BJ (cell line): ENCODE measurements around the gene DSCAML1. TPM values are rescaled to one million over a fixed set of nuclear protein-coding genes. Genes with fewer than 3 reads are reported as not detected.

Experiments
- CTCF ChIA-PET: fragments of 350-600 bp; formaldehyde crosslinking; extraction: SDS; loops from one replicate; lab custom pipeline; 2021; ENCODE audit warnings: antibody characterized with exemption, inconsistent platforms; lab: Yijun Ruan, JAX
- POLR2A ChIA-PET: fragments of 300-600 bp; sonication (Branson Sonifier 250); formaldehyde crosslinking; extraction: SDS; loops from one replicate; lab custom pipeline; 2021; ENCODE audit warnings: antibody characterized with exemption; lab: Charles Lee
- DNase-seq: peaks from one replicate; pipeline ENCODE4 v3.0.0-alpha.2; 2011; ENCODE audit warnings: low read depth
- H3K27me3 ChIP-seq: 2 replicates; pipeline ENCODE4 v1.6.0; 2011; ENCODE audit warnings: low read length; ENCODE audit not compliant: control insufficient read depth, insufficient read depth
- H3K36me3 ChIP-seq: 2 replicates; pipeline ENCODE4 v1.5.1; 2011; ENCODE audit warnings: low read length; ENCODE audit not compliant: control insufficient read depth, insufficient read depth
- H3K4me3 ChIP-seq: 2 replicates; pipeline ENCODE4 v1.5.1; 2011; ENCODE audit warnings: low read depth, mild to moderate bottlenecking, control low read depth, low read length
- polyA plus RNA-seq: library from polyadenylated mRNA; depleted of rRNA; stranded (reverse); fragments of >200 nt; gene quantifications from 2 replicates; pipeline ENCODE4 v1.2.3, GENCODE V29; 2011
- TF ChIP-seq, protein P1 (sequence below): IDR thresholded peaks from 2 replicates; pipeline ENCODE4 v1.5.1; 2011; ENCODE audit warnings: low read depth, mild to moderate bottlenecking, control low read depth, inconsistent platforms, low read length, moderate library complexity; ENCODE audit not compliant: insufficient read depth

Gene DSCAML1
- polyA plus RNA-seq, 1 experiment: not detected

- no peak for DNase-seq
- Histone ChIP-seq H3K27me3 (no peaks in the 10 kb centered on the region), H3K4me3 (no peak overlapping the region), H3K36me3 (no peaks in the 10 kb centered on the region)
- ChIA-PET CTCF (interaction anchor here (0.8 kb wide), 1 partner anchor 9 kb away, joined by 3 read pairs; no protein-coding TSS in a partner anchor), POLR2A (no interaction called here)
- TF ChIP-seq, protein P1, sequence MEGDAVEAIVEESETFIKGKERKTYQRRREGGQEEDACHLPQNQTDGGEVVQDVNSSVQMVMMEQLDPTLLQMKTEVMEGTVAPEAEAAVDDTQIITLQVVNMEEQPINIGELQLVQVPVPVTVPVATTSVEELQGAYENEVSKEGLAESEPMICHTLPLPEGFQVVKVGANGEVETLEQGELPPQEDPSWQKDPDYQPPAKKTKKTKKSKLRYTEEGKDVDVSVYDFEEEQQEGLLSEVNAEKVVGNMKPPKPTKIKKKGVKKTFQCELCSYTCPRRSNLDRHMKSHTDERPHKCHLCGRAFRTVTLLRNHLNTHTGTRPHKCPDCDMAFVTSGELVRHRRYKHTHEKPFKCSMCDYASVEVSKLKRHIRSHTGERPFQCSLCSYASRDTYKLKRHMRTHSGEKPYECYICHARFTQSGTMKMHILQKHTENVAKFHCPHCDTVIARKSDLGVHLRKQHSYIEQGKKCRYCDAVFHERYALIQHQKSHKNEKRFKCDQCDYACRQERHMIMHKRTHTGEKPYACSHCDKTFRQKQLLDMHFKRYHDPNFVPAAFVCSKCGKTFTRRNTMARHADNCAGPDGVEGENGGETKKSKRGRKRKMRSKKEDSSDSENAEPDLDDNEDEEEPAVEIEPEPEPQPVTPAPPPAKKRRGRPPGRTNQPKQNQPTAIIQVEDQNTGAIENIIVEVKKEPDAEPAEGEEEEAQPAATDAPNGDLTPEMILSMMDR: no peak
These were observed 318.1 kb downstream of the DSCAML1 start for GRCh38 chr11:117478926-117479325.

DNA sequence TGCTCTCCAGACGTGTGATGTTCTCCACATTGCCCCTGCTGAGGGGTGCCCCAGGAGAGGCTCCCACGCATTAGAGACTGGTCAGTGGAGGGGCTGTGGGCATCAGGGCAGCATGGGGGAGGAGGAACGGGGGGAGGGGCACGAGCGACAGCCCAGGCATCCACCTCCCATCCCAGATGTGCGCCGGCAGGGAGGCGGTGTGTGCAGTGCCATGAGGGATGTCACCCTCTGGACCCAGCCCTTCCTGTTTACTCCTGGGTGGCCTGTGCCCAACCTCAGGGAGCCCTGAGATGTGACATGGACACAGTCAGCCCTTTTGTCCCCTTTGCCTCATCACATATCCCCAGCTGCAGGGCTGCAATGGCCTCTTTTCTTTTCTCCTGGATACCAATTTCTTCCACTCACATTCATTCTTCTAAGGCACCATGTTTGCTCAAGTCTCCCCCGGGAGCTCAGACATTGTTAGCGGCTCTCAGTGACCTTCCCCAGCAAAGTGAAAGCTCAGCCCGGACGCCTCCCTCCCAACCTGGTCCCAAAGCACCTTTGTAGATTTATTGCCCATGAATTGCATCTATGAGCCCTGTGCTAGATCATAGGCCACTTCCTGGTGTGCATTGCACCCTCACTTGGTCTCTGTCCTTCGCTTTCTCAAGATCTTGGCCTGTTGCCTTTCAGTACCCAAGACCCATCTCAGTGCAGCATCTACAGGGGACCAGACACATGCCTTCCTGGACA, 318.7 kb downstream of the DSCAML1 start:
- H3K27me3 ChIP-seq: no peaks in the 10 kb centered on the region
- ChIA-PET CTCF (no interaction called here), POLR2A (no interaction called here)
- TF ChIP-seq, protein P1: no peak
- no peak for DNase-seq
- H3K4me3 ChIP-seq: no peak overlapping the region
- no peaks in the 10 kb centered on the region for H3K36me3 ChIP-seq

GRCh38 chr11:117477721-117478120, 319.3 kb downstream of the DSCAML1 start:
- ChIA-PET POLR2A (no interaction called here), CTCF (no interaction called here)
- no peaks in the 10 kb centered on the region for H3K36me3 ChIP-seq
- no peak overlapping the region for H3K4me3 ChIP-seq
- TF ChIP-seq, protein P1: no peak
- H3K27me3 ChIP-seq: no peaks in the 10 kb centered on the region
- DNase-seq: no peak

DNA sequence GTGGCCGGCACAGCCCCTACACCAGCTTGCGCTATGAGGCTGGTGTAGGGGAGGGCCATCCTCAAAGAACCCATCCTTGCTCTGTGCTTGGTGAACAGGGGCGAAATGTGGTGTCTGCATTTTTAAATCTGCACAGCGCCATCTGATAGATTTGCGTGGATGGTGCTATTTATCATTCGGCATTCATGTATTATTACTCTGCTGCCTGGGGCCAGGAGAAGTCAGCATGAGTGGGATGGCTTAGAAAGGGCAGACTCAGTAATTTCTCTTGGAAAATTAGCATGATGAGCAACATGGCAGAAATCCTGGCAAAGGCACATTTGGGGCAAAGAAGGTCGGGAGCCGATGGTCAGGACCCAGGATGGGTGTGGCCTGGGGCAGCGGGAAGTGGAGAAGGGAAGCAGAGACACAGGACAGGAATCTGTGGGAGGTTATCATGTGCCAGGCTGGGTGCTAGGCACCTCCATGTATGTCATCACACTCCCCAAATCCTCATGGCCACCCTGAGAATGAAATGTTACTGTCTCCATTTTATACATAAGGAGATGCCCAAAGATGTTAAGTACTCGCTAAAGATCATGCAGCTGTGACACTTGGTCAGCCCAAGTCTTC, 320.4 kb downstream of the DSCAML1 start:
- H3K27me3 ChIP-seq: no peaks in the 10 kb centered on the region
- DNase-seq: no peak
- no peak overlapping the region for H3K4me3 ChIP-seq
- POLR2A ChIA-PET: no interaction called here
- TF ChIP-seq, protein P1: no peak
- CTCF ChIA-PET: no interaction called here
- no peaks in the 10 kb centered on the region for H3K36me3 ChIP-seq

DNA sequence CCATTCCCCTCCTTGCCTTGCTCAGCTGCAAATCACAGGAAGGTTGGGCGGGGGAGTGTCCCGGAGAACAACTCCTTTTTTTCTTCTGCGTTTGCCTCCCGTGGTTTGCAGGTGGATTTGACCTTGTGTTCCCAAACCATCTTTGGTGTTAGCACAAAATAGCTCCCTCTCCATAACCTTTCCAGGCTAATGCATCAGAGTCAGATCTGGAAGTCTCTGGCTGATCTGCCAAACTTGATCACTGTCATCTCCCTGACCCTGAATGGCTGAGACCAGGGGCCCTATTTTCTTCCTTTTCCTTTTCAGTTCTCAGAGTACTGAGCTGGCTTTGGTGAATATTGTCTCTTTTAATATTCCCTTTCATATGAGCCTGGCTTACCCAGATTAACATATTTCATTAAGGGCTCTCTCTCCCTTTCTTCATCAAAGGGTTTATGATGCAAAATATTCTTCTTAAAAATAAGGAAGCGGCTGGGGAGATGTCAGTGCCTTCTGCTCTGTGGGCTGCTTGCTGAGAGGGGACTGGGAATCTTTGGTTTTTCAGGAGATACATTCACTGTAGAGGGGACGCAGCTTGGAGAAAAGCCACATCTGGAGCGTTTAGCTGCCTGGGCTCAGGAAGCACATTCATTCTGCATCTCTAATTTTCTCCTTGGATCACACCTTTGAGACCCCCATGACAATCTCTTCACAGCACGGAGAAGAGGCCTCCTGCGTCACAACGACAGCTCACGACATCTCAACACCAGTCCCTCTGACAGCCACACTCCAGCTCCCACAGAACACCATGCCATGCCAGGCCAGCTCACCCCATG, 321.1 kb downstream of the DSCAML1 start:
- POLR2A ChIA-PET: no interaction called here
- Histone ChIP-seq H3K27me3 (no peaks in the 10 kb centered on the region), H3K36me3 (no peaks in the 10 kb centered on the region), H3K4me3 (no peak overlapping the region)
- CTCF ChIA-PET: interaction anchor here (0.7 kb wide), 1 partner anchor 138 kb away, joined by 3 read pairs; no protein-coding TSS in a partner anchor
- TF ChIP-seq, protein P1: no peak
- DNase-seq: no peak
